Astrocyte (in vitro differentiated cells and primary cell): Measurements from ENCODE around the gene IFNA8. TPM values are rescaled to one million over a fixed set of nuclear protein-coding genes. Genes with fewer than 3 reads are reported as not detected.
"Not testable (repeated sequence)": the region's sequence is repeated elsewhere in the genome, so short reads cannot be mapped to it uniquely, and the experiment has no call there.

ENCODE experiments used
- DNase-seq: peaks from one replicate; pipeline ENCODE4 v3.0.0-alpha.2; 2010; ENCODE audit warnings: low read depth
- FAIRE-seq: peaks from 2 replicates; lab custom pipeline; 2011; peaks lifted over from hg19 to GRCh38; lab: Jason Lieb, UNC
- H2AFZ ChIP-seq: 2 replicates; pipeline ENCODE4 v1.6.0; 2012; ENCODE audit warnings: low read depth, low read length, inconsistent platforms
- H3K27ac ChIP-seq: 2 replicates; pipeline ENCODE4 v1.5.1; 2011; ENCODE audit warnings: low read depth, low read length, inconsistent platforms
- H3K27me3 ChIP-seq: 2 replicates; pipeline ENCODE4 v1.6.0; 2011; ENCODE audit warnings: low read length, inconsistent platforms; ENCODE audit not compliant: insufficient read depth
- H3K36me3 ChIP-seq: 2 replicates; pipeline ENCODE4 v1.5.1; 2011; ENCODE audit warnings: low read length, inconsistent platforms; ENCODE audit not compliant: insufficient read depth
- H3K4me1 ChIP-seq: 2 replicates; pipeline ENCODE4 v1.5.1; 2011; ENCODE audit warnings: low read length, inconsistent platforms; ENCODE audit not compliant: insufficient read depth
- H3K4me2 ChIP-seq: 2 replicates; pipeline ENCODE4 v1.6.0; 2012; ENCODE audit warnings: low read length, inconsistent platforms
- H3K4me3 ChIP-seq: 2 replicates; pipeline ENCODE4 v1.5.1; 2011; ENCODE audit warnings: low read depth, mild to moderate bottlenecking, low read length, inconsistent platforms; ENCODE audit not compliant: insufficient read depth
- H3K79me2 ChIP-seq: 2 replicates; pipeline ENCODE4 v1.6.0; 2012; ENCODE audit warnings: mild to moderate bottlenecking, low read length, inconsistent platforms; ENCODE audit not compliant: insufficient read depth
- H3K9ac ChIP-seq: 2 replicates; pipeline ENCODE4 v1.6.0; 2012; ENCODE audit warnings: mild to moderate bottlenecking, low read length, inconsistent platforms
- H3K9me3 ChIP-seq: 2 replicates; pipeline ENCODE4 v1.5.1; 2012; ENCODE audit warnings: low read depth, mild to moderate bottlenecking, low read length, inconsistent platforms; ENCODE audit not compliant: insufficient read depth
- H4K20me1 ChIP-seq: 2 replicates; pipeline ENCODE4 v1.6.0; 2012; ENCODE audit warnings: low read length, inconsistent platforms; ENCODE audit not compliant: insufficient read depth
- H3K27ac Mint-ChIP-seq: one replicate; pipeline ENCODE4 v1.8.0; 2021; ENCODE audit warnings: mild to moderate bottlenecking, mixed read lengths; ENCODE audit not compliant: unreplicated experiment
- H3K27me3 Mint-ChIP-seq: one replicate; pipeline ENCODE4 v1.8.0; 2021; ENCODE audit warnings: low read depth, mixed read lengths; ENCODE audit not compliant: unreplicated experiment
- H3K36me3 Mint-ChIP-seq: one replicate; pipeline ENCODE4 v1.8.0; 2021; ENCODE audit warnings: low read depth, mixed read lengths; ENCODE audit not compliant: unreplicated experiment
- H3K4me1 Mint-ChIP-seq: one replicate; pipeline ENCODE4 v1.8.0; 2021; ENCODE audit warnings: low read depth, mixed read lengths; ENCODE audit not compliant: unreplicated experiment
- H3K4me3 Mint-ChIP-seq: one replicate; pipeline ENCODE4 v1.8.0; 2021; ENCODE audit warnings: mild to moderate bottlenecking, moderate library complexity, mixed read lengths; ENCODE audit not compliant: unreplicated experiment
- H3K9me3 Mint-ChIP-seq: one replicate; pipeline ENCODE4 v1.8.0; 2021; ENCODE audit warnings: mild to moderate bottlenecking, mixed read lengths; ENCODE audit not compliant: unreplicated experiment
- CTCF ChIP-seq: IDR thresholded peaks from 2 replicates; pipeline ENCODE4 v1.5.1; 2011; ENCODE audit warnings: low read depth, mild to moderate bottlenecking, inconsistent platforms, low read length, moderate library complexity; ENCODE audit not compliant: insufficient read depth
- EZH2 ChIP-seq: IDR thresholded peaks from 2 replicates; pipeline ENCODE4 v1.6.1; 2012; ENCODE audit warnings: mild to moderate bottlenecking, low read length, inconsistent platforms; ENCODE audit not compliant: insufficient read depth
- total RNA-seq: library from RNA; stranded (reverse); gene quantifications from 2 replicates; pipeline ENCODE4 v1.2.1, GENCODE V29; 2021

IFNA8 gene
- total RNA-seq, 1 donor from 2014 or later = not detected

DNA sequence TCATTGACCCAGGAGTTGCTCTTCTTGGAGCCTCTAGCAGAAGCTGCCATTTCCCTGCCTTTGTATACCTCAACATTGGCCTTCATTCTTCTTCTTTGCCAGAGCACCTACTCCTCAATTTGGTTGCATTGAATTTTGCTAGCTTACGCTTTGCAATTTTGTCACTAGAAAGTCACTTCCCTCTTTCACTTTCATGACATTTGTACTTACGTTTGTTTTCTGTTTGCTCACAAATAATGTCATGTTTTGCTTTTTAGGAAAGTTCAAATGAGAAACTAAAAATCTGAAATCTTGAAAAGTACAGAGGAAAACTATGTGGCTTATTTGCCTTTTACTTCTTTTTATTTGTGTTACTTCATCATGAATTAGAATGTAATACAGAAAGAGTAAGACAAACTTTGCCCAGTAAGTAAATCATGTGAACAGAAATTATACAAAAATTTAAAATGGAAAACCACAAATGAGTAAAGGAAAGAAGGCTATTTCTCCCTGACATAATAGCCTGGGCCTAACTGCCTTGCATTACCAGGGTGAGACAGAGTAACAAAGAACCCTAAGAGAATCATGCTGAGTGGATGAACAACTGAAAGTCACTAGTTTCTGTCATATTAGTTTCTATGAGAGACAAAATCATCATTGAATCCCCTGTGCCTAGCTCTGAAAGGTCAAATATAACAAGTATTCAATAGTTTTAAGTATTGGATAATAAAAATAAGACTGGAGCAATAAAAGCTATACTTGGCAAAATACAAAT, 23.9 kb downstream of the IFNA8 start:
- no peak overlapping the region for H3K4me3 ChIP-seq
- no peaks in the 10 kb centered on the region for H3K9me3 Mint-ChIP-seq
- H3K4me1 ChIP-seq = no peaks in the 10 kb centered on the region
- H3K27ac Mint-ChIP-seq = no peak overlapping the region
- no peaks in the 10 kb centered on the region for H4K20me1 ChIP-seq
- no peaks in the 10 kb centered on the region for H3K27me3 Mint-ChIP-seq
- H3K36me3 Mint-ChIP-seq = no peaks in the 10 kb centered on the region
- H3K79me2 ChIP-seq = no peaks in the 10 kb centered on the region
- TF ChIP-seq CTCF (no peak), EZH2 (no peak)
- DNase-seq (no peak), FAIRE-seq (no peak)
- no peak overlapping the region for H3K27ac ChIP-seq
- no peak overlapping the region for H3K4me3 Mint-ChIP-seq
- no peaks in the 10 kb centered on the region for H3K9me3 ChIP-seq
- H3K4me1 Mint-ChIP-seq = peaks cover 1% of the 10 kb centered on the region
- H3K4me2 ChIP-seq = no peak overlapping the region
- peaks cover 3% of the 10 kb centered on the region for H3K27me3 ChIP-seq
- H3K9ac ChIP-seq = no peak overlapping the region
- H3K36me3 ChIP-seq = no peaks in the 10 kb centered on the region
- no peak overlapping the region for H2AFZ ChIP-seq

- FAIRE-seq (peak; percentile 70), DNase-seq (peak; percentile 49)
- H3K79me2 ChIP-seq = no peaks in the 10 kb centered on the region
- H3K4me1 ChIP-seq = no peaks in the 10 kb centered on the region
- no peak overlapping the region for H3K4me2 ChIP-seq
- no peak overlapping the region for H3K27ac ChIP-seq
- no peak overlapping the region for H3K4me3 ChIP-seq
- no peaks in the 10 kb centered on the region for H3K9me3 ChIP-seq
- H2AFZ ChIP-seq = no peak overlapping the region
- Mint-ChIP-seq H3K36me3 (no peaks in the 10 kb centered on the region), H3K9me3 (no peaks in the 10 kb centered on the region), H3K4me1 (no peaks in the 10 kb centered on the region), H3K4me3 (no peak overlapping the region), H3K27me3 (no peaks in the 10 kb centered on the region), H3K27ac (no peak overlapping the region)
- no peaks in the 10 kb centered on the region for H4K20me1 ChIP-seq
- TF ChIP-seq CTCF (peak; percentile 73), EZH2 (no peak)
- no peaks in the 10 kb centered on the region for H3K36me3 ChIP-seq
- H3K27me3 ChIP-seq = no peaks in the 10 kb centered on the region
- no peak overlapping the region for H3K9ac ChIP-seq
Observed at GRCh38 chr9:21434202-21435014, 25.5 kb downstream of the IFNA8 start.

DNA sequence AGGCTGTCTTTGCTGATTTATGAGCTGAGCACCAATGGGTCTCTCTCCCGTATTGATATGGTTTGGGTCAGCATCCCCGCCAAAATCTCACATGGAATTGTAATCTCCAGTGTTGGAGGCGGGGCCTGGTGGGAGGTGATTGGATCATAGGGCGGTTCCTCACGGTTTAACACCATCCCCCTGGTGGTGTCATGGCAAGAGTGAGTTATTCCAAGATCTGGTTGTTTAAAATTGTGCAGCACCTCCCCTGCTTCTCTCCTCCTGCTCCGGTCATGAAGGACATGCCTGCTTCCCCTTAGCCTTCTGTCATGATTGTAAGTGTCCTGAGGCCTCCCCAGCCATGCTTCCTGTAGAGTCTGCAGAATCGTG, 26.1 kb downstream of the IFNA8 start:
- H3K79me2 ChIP-seq, H3K4me3 Mint-ChIP-seq, H3K36me3 ChIP-seq, H3K4me3 ChIP-seq, H3K4me2 ChIP-seq, H3K27me3 ChIP-seq, H3K4me1 Mint-ChIP-seq, H3K9me3 ChIP-seq, H3K4me1 ChIP-seq, FAIRE-seq, H3K9me3 Mint-ChIP-seq, H4K20me1 ChIP-seq, DNase-seq, H3K27ac Mint-ChIP-seq, H3K27me3 Mint-ChIP-seq, H3K36me3 Mint-ChIP-seq, H3K9ac ChIP-seq, H2AFZ ChIP-seq, H3K27ac ChIP-seq: not testable (repeated sequence)
